ENCODE measurements around the gene TLR9.

The TLR9 gene

GRCh38 chr3:52246264-52246620 is 20.8 kb upstream of the TLR9 start:
- DNase-seq, result no peak

GRCh38 chr3:52245322-52246263 is 20.1 kb upstream of the TLR9 start, which contains the start of gene PPM1M:
TSS of gene PPM1M (plus strand) at chr3:52245759. CDS start at chr3:52245825, 66 bp downstream.
- no peak for DNase-seq

GRCh38 chr3:52243791-52244628 is 18.6 kb upstream of the TLR9 start:
- no peak for DNase-seq

GRCh38 chr3:52242039-52242438 is 16.6 kb upstream of the TLR9 start:
- no peak for DNase-seq

GRCh38 chr3:52240886-52241370 is 15.5 kb upstream of the TLR9 start:
- no peak for DNase-seq

- peak; percentile 70 for DNase-seq
Observed at GRCh38 chr3:52240059-52240885, 14.8 kb upstream of the TLR9 start.

GRCh38 chr3:52238761-52239701 is 13.6 kb upstream of the TLR9 start, which contains the start of gene TWF2:
TSS of gene TWF2 (minus strand) at chr3:52239158. CDS start at chr3:52239016, 142 bp downstream.
- no peak for DNase-seq

GRCh38 chr3:52238193-52238760 is 12.8 kb upstream of the TLR9 start:
- DNase-seq, result no peak

GRCh38 chr3:52237657-52238172 is 12.3 kb upstream of the TLR9 start:
- DNase-seq, result no peak

GRCh38 chr3:52237006-52237656 is 11.7 kb upstream of the TLR9 start:
- DNase-seq, result no peak

- no peak for DNase-seq
Observed at GRCh38 chr3:52236424-52236886, 11.0 kb upstream of the TLR9 start.

GRCh38 chr3:52234516-52235447 is 9.3 kb upstream of the TLR9 start:
- no peak for DNase-seq

GRCh38 chr3:52233968-52234367 is 8.5 kb upstream of the TLR9 start:
- no peak for DNase-seq

- DNase-seq, result no peak
Observed at GRCh38 chr3:52233108-52233591, 7.7 kb upstream of the TLR9 start.

GRCh38 chr3:52232279-52233107 is 7.0 kb upstream of the TLR9 start:
- no peak for DNase-seq

GRCh38 chr3:52231502-52232278 is 6.2 kb upstream of the TLR9 start:
- DNase-seq, result no peak
